DOHH2 (cell line): Measurements from ENCODE around the gene CDH26.

Source experiments
- H3F3A ChIP-seq: fragments of 200-600 bp; sonication (generic), shearing (Covaris generic); 2 replicates; pipeline ENCODE4 v1.6.0; 2016; ENCODE audit warnings: antibody characterized with exemption, mild to moderate bottlenecking; ENCODE audit not compliant: control insufficient read depth, insufficient read depth
- H3K27ac ChIP-seq: fragments of 200-600 bp; sonication (generic); 2 replicates; pipeline ENCODE4 v1.5.1; 2014; ENCODE audit warnings: low read depth, mild to moderate bottlenecking, low read length, moderate library complexity
- H3K27me3 ChIP-seq: fragments of 200-600 bp; sonication (generic); 2 replicates; pipeline ENCODE4 v1.6.1; 2014; ENCODE audit warnings: mild to moderate bottlenecking, low read length, mixed read lengths; ENCODE audit not compliant: control insufficient read depth
- H3K36me3 ChIP-seq: fragments of 200-600 bp; sonication (generic); 2 replicates; pipeline ENCODE4 v1.6.1; 2014; ENCODE audit warnings: mild to moderate bottlenecking, low read length, moderate library complexity, mixed read lengths; ENCODE audit not compliant: control insufficient read depth
- H3K4me1 ChIP-seq: fragments of 200-600 bp; sonication (generic); 2 replicates; pipeline ENCODE4 v1.6.1; 2014; ENCODE audit warnings: mild to moderate bottlenecking, low read length, mixed read lengths; ENCODE audit not compliant: control insufficient read depth
- H3K4me2 ChIP-seq: fragments of 200-600 bp; sonication (generic); 2 replicates; pipeline ENCODE4 v1.6.0; 2014; ENCODE audit warnings: mild to moderate bottlenecking, low read length, moderate library complexity
- H3K4me3 ChIP-seq: fragments of 200-600 bp; sonication (generic); 2 replicates; pipeline ENCODE4 v1.5.1; 2014; ENCODE audit warnings: mild to moderate bottlenecking, low read length, mixed read lengths
- H3K79me2 ChIP-seq: fragments of 200-600 bp; sonication (generic); 2 replicates; pipeline ENCODE4 v1.6.1; 2014; ENCODE audit warnings: mild to moderate bottlenecking, low read length, mixed read lengths; ENCODE audit not compliant: control insufficient read depth
- H3K9me2 ChIP-seq: fragments of 200-600 bp; sonication (generic); replicated peaks from 2 replicates; pipeline ENCODE4 v1.6.1; 2014; ENCODE audit warnings: mild to moderate bottlenecking, low read length, mixed read lengths; ENCODE audit not compliant: control insufficient read depth
- H3K9me3 ChIP-seq: fragments of 200-600 bp; sonication (generic); 2 replicates; pipeline ENCODE4 v1.6.1; 2014; ENCODE audit warnings: antibody characterized with exemption, low read length, mixed read lengths; ENCODE audit not compliant: control insufficient read depth, insufficient read depth
- H4K20me1 ChIP-seq: fragments of 200-600 bp; sonication (generic); 2 replicates; pipeline ENCODE4 v1.6.0; 2014; ENCODE audit warnings: low read depth, mild to moderate bottlenecking, antibody characterized with exemption, low read length, moderate library complexity; ENCODE audit not compliant: control insufficient read depth, insufficient read depth
- CTCF ChIP-seq: fragments of 200-600 bp; sonication (generic); IDR thresholded peaks from one replicate; pipeline ENCODE4 v1.5.1; 2014; ENCODE audit warnings: antibody characterized with exemption, mild to moderate bottlenecking, low read depth, low read length; ENCODE audit not compliant: poor library complexity, severe bottlenecking
- EZH2phosphoT487 ChIP-seq: fragments of 200-600 bp; sonication (generic); IDR thresholded peaks from 2 replicates; pipeline ENCODE4 v1.6.1; 2017; ENCODE audit warnings: borderline replicate concordance, mild to moderate bottlenecking, antibody characterized with exemption, low read length, moderate library complexity, mixed read lengths

Gene CDH26

DNA sequence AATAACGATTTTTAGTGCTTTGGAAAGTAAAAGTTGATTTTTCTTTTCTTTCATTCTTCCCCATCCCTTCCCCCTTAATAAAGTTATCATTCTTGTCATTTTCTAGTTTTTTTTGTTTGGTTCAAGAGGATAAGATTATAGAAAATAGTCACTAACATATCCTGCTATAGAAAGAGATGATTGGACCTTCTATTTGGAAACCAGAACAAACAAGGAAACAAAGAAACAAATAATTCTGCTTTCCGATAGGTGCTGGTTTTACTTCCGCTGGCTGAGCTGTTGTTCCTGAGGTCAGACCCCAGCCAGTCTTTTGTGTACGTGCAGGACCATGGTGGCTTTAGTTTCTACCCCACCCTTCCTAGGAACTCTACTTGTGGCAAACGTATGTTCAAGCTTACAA lies at the start of gene CDH26:
CDH26 (plus strand) TSS at position 301 of the 400 bp plus-strand sequence. CDS start 304 bp downstream, outside the sequence.
- TF ChIP-seq EZH2phosphoT487, result no peak
- no peak for TF ChIP-seq CTCF
- Histone ChIP-seq H3K9me3 (no peaks in the 10 kb centered on the region), H3K79me2 (no peaks in the 10 kb centered on the region), H3K36me3 (no peaks in the 10 kb centered on the region), H3K4me3 (no peak within 1 kb of the TSS), H3K27me3 (0 out of 2 replicates have a peak, but pooled peaks cover 5% of the 10 kb centered on the region), H3K27ac (no peak within 1 kb of the TSS), H3F3A (no peaks in the 10 kb centered on the region), H3K4me1 (no peaks in the 10 kb centered on the region), H3K4me2 (no peak within 1 kb of the TSS), H4K20me1 (no peaks in the 10 kb centered on the region), H3K9me2 (no peaks in the 10 kb centered on the region)

GRCh38 chr20:59908855-59909254 lies 49.4 kb upstream of the CDH26 start:
- Histone ChIP-seq H3K9me3 (no peaks in the 10 kb centered on the region), H3K36me3 (no peaks in the 10 kb centered on the region), H3K4me3 (no peak overlapping the region), H3K9me2 (no peaks in the 10 kb centered on the region), H3K27me3 (peaks cover 9% of the 10 kb centered on the region), H3F3A (no peaks in the 10 kb centered on the region), H3K4me1 (no peaks in the 10 kb centered on the region), H3K4me2 (no peak overlapping the region), H4K20me1 (no peaks in the 10 kb centered on the region), H3K79me2 (no peaks in the 10 kb centered on the region), H3K27ac (no peak overlapping the region)
- TF ChIP-seq EZH2phosphoT487 (no peak), CTCF (no peak)

- Histone ChIP-seq H3F3A (no peaks in the 10 kb centered on the region), H4K20me1 (no peaks in the 10 kb centered on the region), H3K4me3 (no peak overlapping the region), H3K4me1 (no peaks in the 10 kb centered on the region), H3K27ac (no peak overlapping the region), H3K4me2 (no peak overlapping the region), H3K9me3 (no peaks in the 10 kb centered on the region), H3K27me3 (peaks cover 4% of the 10 kb centered on the region), H3K36me3 (no peaks in the 10 kb centered on the region), H3K9me2 (no peaks in the 10 kb centered on the region), H3K79me2 (no peaks in the 10 kb centered on the region)
- TF ChIP-seq CTCF, result no peak
- no peak for TF ChIP-seq EZH2phosphoT487
Measured at GRCh38 chr20:59911041-59911440, 47.2 kb upstream of the CDH26 start.

- Histone ChIP-seq H3K9me3 (no peaks in the 10 kb centered on the region), H4K20me1 (no peaks in the 10 kb centered on the region), H3K27me3 (peaks cover 4% of the 10 kb centered on the region), H3K4me2 (no peak overlapping the region), H3K27ac (no peak overlapping the region), H3K36me3 (no peaks in the 10 kb centered on the region), H3K9me2 (no peaks in the 10 kb centered on the region), H3F3A (no peaks in the 10 kb centered on the region), H3K4me1 (no peaks in the 10 kb centered on the region), H3K4me3 (no peak overlapping the region), H3K79me2 (no peaks in the 10 kb centered on the region)
- TF ChIP-seq CTCF (no peak), EZH2phosphoT487 (no peak)
Measured at GRCh38 chr20:59912609-59913008, 45.6 kb upstream of the CDH26 start.
